Adrenal gland (tissue), 12 donors: ENCODE results near the gene CAMK2D. TPM values are rescaled to one million over a fixed set of nuclear protein-coding genes. Genes with fewer than 3 reads are reported as not detected.

Experiments used
- DNase-seq, 7 donors: peaks; one replicate each; pipeline ENCODE4 v3.0.0-alpha.2; 2019 to 2020
- H3K27ac ChIP-seq, 5 donors: fragments of 200-600 bp; sonication (generic) in 4 of 5; 1 replicate in 3 of 5; 2 replicates in 2 of 5; pipeline versions ENCODE4 v1.5.1 to v1.8.0; 2016 to 2020; ENCODE audit warnings: mild to moderate bottlenecking in 1 of 5
- H3K27me3 ChIP-seq: fragments of 200-600 bp; 2 replicates; pipeline ENCODE4 v1.8.0; 2021
- H3K36me3 ChIP-seq, 2 donors: fragments of 200-600 bp; replicated peaks in 1 of 2; 1 replicate in 1 of 2; 2 replicates in 1 of 2; pipeline versions ENCODE4 v1.5.1 to v1.8.0; 2018 to 2022
- H3K4me1 ChIP-seq, 2 donors: fragments of 200-600 bp; replicated peaks in 1 of 2; 1 replicate in 1 of 2; 2 replicates in 1 of 2; pipeline versions ENCODE4 v1.5.1 to v1.8.0; 2018 to 2021
- H3K4me3 ChIP-seq, 4 donors: fragments of 200-600 bp; sonication (generic) in 3 of 4; one replicate each; pipeline ENCODE4 v1.5.1; 2016 to 2018
- H3K9me3 ChIP-seq, 3 donors: fragments of 200-600 bp; sonication (generic) in 1 of 3; replicated peaks in 1 of 3; 1 replicate in 2 of 3; 2 replicates in 1 of 3; pipeline versions ENCODE4 v1.5.1 to v1.8.0; 2016 to 2021
- POLR2A ChIP-seq, 2 donors: fragments of 450-650 bp; IDR thresholded peaks; one replicate each; pipeline ENCODE4 v1.6.1; 2017; ENCODE audit warnings: antibody characterized with exemption in 2 of 2, mild to moderate bottlenecking in 2 of 2, moderate library complexity in 1 of 2
- WGBS, 4 donors: extraction: QIAGEN DNeasy Blood & Tissue Kit in 2 of 4; methylation state at CpG; one replicate each; pipeline versions ENCODE4 v1.1.5 to v1.1.7; 2013 to 2017; 5-methylcytosine and 5-hydroxymethylcytosine counted together
- intact Hi-C, 2 donors: fragments of 100-400 bp; cut with DNase I; formaldehyde crosslinking; loops; one replicate each; pipeline versions ENCODE4 v1.14.1 to v1.15.0; 2022 to 2023
- polyA plus RNA-seq, 3 donors: library from polyadenylated mRNA; stranded (reverse); fragments of 200-250 nt in 2 of 3; fragments of 350-450 nt in 1 of 3; fragmentation: Illumina TruSeq in 1 of 3; extraction: RNeasy Lipid Tissue Mini Kit (QIAGEN cat#74804) in 1 of 3; gene quantifications; one replicate each; pipeline ENCODE4 v1.2.3, GENCODE V29; 2013 to 2014
- total RNA-seq, 9 donors: library from RNA; depleted of rRNA in 4 of 9; stranded (reverse); fragments of >200 nt in 4 of 9; fragments of 120-200 nt in 1 of 9; fragmentation: NEBNext Ultra II Directional in 1 of 9; extraction: Animal tissue kit (Norgen Biotek cat#: 25700) in 1 of 9; gene quantifications; one replicate each; pipeline versions ENCODE4 v1.1.0 to v1.2.4, GENCODE V29; 2013 to 2023
- TF ChIP-seq, protein P1 (sequence below), 6 experiments: fragments of 450-650 bp in 4 of 6; fragments of 200-600 bp in 2 of 6; sonication (generic) in 1 of 6; IDR thresholded peaks; 1 replicate in 5 of 6; 2 replicates in 1 of 6; pipeline versions ENCODE4 v1.5.1 to v1.8.0; 2016 to 2021; ENCODE audit warnings: antibody characterized with exemption in 6 of 6, mild to moderate bottlenecking in 2 of 6, moderate library complexity in 1 of 6
- donor health status: healthy with polysubstance abuse.
- donor health status: Bipolar disorder and iron deficiency.
- donor health status: DM: yes; HTN: yes; CAD: no.
- donor health status: DM: no; HTN: no; CAD: no.
- donor health status: DM: no; HTN: no; CAD: no.
- donor health status: DM: yes; HTN: yes; CAD: no.

CAMK2D gene
- total and polyA plus RNA-seq, 12 donors, result 7.6 to 83.9 (median 33.6) TPM

DNA sequence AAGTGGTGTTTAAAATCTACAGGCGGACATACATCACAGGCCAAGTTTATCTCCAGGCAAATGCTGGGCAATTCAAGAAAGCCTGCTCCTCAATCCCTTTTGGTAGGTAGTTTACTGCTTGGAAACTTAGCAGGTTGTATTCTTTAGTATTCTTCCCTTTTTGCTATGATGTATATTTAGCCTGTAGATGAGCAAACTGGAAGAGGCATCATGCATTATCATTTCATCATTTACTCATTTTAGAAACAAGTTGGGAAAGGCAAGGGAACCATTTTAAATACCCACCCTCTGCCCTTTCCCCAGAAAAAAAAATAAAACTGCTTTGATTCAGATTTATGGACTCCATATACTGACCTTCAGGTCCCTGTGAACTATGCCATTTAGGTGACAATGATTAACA is 213.2 kb downstream of the CAMK2D start:
- TF ChIP-seq POLR2A (IDR thresholded peaks at IDR 0.05), result no peak
- TF ChIP-seq, protein P1, sequence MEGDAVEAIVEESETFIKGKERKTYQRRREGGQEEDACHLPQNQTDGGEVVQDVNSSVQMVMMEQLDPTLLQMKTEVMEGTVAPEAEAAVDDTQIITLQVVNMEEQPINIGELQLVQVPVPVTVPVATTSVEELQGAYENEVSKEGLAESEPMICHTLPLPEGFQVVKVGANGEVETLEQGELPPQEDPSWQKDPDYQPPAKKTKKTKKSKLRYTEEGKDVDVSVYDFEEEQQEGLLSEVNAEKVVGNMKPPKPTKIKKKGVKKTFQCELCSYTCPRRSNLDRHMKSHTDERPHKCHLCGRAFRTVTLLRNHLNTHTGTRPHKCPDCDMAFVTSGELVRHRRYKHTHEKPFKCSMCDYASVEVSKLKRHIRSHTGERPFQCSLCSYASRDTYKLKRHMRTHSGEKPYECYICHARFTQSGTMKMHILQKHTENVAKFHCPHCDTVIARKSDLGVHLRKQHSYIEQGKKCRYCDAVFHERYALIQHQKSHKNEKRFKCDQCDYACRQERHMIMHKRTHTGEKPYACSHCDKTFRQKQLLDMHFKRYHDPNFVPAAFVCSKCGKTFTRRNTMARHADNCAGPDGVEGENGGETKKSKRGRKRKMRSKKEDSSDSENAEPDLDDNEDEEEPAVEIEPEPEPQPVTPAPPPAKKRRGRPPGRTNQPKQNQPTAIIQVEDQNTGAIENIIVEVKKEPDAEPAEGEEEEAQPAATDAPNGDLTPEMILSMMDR (IDR thresholded peaks at IDR 0.05), result no peak
- Histone ChIP-seq H3K4me3 (no peak overlapping the region), H3K9me3 (no peaks in the 10 kb centered on the region), H3K36me3 (no peaks in the 10 kb centered on the region), H3K27me3 (no peaks in the 10 kb centered on the region), H3K4me1 (peaks cover 0 to 6% of the 10 kb centered on the region in 2 donors), H3K27ac (peak overlapping the region in 2 of 5 donors; percentile 46 to 48)
- intact Hi-C loops, result loop anchor here in 1 of 2 donors (5.0 to 10.0 kb wide), 3 partner anchors 136 to 214 kb away; partner anchors contain the start of gene CAMK2D
- no peak for DNase-seq
- WGBS, 4 donors, result 100% methylated on average over 1 of the region's 1 CpG

DNA sequence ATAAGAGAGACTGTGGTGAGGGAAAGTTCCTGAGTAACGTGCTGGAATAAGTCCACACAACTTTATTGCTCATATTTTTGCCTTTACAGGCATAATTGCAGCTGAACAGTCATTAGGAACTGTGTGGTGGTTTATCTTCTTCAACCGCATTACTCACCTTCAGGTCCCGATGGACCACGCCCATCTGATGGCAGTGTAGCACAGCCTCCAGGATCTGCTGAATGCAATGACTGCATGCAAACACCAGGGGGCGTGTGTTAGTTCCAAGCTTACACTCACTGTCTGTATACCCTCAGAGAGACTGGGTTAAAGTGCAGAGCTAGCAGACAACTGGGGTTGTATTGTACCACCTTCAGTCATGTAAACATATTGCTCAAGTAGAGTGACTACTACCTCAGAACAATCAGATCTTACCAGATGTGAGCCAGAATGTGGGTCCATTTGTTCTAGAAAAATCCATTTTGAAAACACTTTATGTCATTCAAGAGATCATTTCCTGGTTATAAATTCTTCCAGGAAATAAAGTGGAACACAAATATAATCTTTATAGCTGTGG is 214.0 kb downstream of the CAMK2D start:
- TF ChIP-seq, protein P1 (IDR thresholded peaks at IDR 0.05), result peak; percentile 96 to 98 (median 96)
- TF ChIP-seq POLR2A (IDR thresholded peaks at IDR 0.05), result no peak
- no peak overlapping the region for H3K4me3 ChIP-seq
- H3K4me1 ChIP-seq, result peaks cover 0 to 6% of the 10 kb centered on the region in 2 donors
- peak overlapping the region in 2 of 5 donors; percentile 46 to 48 for H3K27ac ChIP-seq
- 7 to 16% (median 14%) methylated on average over 5 of the region's 5 CpGs for WGBS, 4 donors
- no peaks in the 10 kb centered on the region for H3K36me3 ChIP-seq
- peak; percentile 88 to 97 (median 93) for DNase-seq
- no peaks in the 10 kb centered on the region for H3K27me3 ChIP-seq
- no peaks in the 10 kb centered on the region for H3K9me3 ChIP-seq
- intact Hi-C loops, result loop anchor here in 1 of 2 donors (5.0 to 10.0 kb wide), 3 partner anchors 137 to 215 kb away; partner anchors contain the start of gene CAMK2D

DNA sequence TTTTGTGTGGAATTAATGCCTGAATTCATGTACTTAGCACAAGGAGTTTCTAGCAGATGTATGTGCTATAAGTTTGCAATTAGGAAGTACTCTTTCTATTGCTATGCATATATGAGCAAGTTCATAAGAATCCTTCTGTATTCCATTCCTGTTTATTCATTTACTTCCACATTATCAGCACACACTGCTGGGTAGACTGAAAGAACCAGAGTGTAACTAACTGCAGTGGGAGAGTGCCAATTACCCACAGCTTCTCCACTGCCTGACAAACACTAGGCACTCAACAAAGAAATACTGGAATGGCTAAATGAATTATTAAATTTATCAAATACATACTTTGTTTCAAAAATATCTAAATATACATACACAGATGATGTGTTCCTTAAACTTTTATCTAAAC is 219.6 kb downstream of the CAMK2D start:
- H3K27me3 ChIP-seq, result no peaks in the 10 kb centered on the region
- no peak for DNase-seq
- H3K9me3 ChIP-seq, result no peaks in the 10 kb centered on the region
- H3K36me3 ChIP-seq, result no peaks in the 10 kb centered on the region
- no peak overlapping the region for H3K27ac ChIP-seq
- TF ChIP-seq, protein P1 (IDR thresholded peaks at IDR 0.05), result no peak
- no peak for TF ChIP-seq POLR2A (IDR thresholded peaks at IDR 0.05)
- no peak overlapping the region for H3K4me3 ChIP-seq
- intact Hi-C loops, result loop anchor here in 1 of 2 donors (10.0 kb wide), 1 partner anchor 143 kb away; no protein-coding TSS in a partner anchor
- no peaks in the 10 kb centered on the region for H3K4me1 ChIP-seq

DNA sequence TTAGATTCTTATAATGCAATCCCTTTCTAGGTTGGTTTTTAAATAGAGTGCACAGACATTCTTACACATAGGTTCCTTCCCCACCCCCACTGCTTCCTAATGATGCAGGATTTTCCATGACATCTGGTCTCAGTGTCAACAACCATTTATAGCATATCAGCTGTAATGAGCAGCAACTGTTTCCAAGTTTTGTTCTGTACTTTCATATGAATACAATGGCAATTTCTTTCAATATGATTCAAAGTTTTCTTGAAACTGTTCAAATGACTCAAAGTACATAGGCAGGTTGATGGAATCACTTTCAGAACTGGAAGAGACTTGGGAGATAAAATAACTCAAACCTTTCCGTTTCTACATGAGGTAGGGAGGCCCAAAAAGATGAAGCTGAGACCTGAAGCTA is 220.7 kb downstream of the CAMK2D start:
- Histone ChIP-seq H3K9me3 (no peaks in the 10 kb centered on the region), H3K27ac (no peak overlapping the region), H3K36me3 (no peaks in the 10 kb centered on the region), H3K4me3 (no peak overlapping the region), H3K27me3 (no peaks in the 10 kb centered on the region), H3K4me1 (no peaks in the 10 kb centered on the region)
- DNase-seq, result no peak
- intact Hi-C loops, result loop anchor here in 1 of 2 donors (10.0 kb wide), 1 partner anchor 144 kb away; no protein-coding TSS in a partner anchor
- WGBS, 4 donors, result 88 to 97% (median 92%) methylated on average over 1 of the region's 1 CpG
- TF ChIP-seq, protein P1 (IDR thresholded peaks at IDR 0.05), result no peak
- TF ChIP-seq POLR2A (IDR thresholded peaks at IDR 0.05), result no peak
